ENCODE data around the gene PAQR3.

Gene PAQR3

DNA sequence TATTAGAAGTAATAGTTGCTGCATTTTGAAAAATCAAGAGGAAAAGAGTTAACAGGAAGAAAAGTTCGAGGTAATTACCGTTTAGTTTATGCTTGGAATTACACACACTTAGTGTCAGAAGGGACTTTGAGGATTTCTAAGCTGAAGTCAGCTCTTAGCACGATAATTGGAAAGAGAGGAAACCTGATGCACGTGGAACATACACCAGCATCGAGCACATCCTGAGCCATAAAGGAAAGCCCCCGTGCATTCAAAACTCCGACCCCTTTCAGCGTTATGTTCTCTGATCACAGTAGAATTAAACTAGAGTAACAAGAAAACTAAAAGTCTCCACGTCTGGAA is 400 bp upstream of the PAQR3 start:
- no peak overlapping the region for H3K27ac ChIP-seq

DNA sequence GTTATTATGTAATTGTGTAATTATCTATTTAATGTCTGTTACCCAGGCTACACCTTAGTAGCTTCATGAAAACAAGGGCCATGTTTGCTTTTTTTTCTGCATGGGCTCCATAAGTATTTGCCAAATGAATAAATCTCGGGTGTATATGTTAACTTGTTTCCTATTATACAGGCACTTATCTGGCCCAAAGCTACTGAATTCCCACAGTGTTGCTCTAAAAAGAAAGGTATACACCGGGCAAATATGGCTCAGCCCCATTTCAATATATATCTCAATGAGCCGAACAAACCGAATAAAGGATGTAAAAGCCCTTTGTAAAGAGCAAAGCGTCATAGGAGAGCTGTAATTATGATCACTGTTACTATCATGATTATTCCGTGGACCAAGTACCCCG is 767 bp downstream of the PAQR3 start:
- in situ Hi-C loops (cut with HindIII; ENCODE audit: low pct_ligation_motif_present, low sequenced_read_pairs): no loop called here
- Histone ChIP-seq H3K27me3 (replicated peaks) (no peaks in the 10 kb centered on the region), H3K36me3 (replicated peaks) (no peaks in the 10 kb centered on the region), H3K4me3 (ENCODE audit: low read depth, low read length) (peak overlapping the region; percentile 74), H3K27ac (no peak overlapping the region)
- no peak for DNase-seq
- no peak for TF ChIP-seq CTCF (IDR thresholded peaks at IDR 0.05; ENCODE audit: low read depth, low read length, missing control alignments)

More for the DNA sequence above, 400 bp upstream of the PAQR3 start:
- Histone ChIP-seq H3K27me3 (replicated peaks) (no peaks in the 10 kb centered on the region), H3K4me3 (ENCODE audit: low read depth, low read length) (peak overlapping the region; percentile 55), H3K36me3 (replicated peaks) (no peaks in the 10 kb centered on the region)
- no peak for DNase-seq
- no peak for TF ChIP-seq CTCF (IDR thresholded peaks at IDR 0.05; ENCODE audit: low read depth, low read length, missing control alignments)
- in situ Hi-C loops (cut with HindIII; ENCODE audit: low pct_ligation_motif_present, low sequenced_read_pairs): no loop called here

GRCh38 chr4:78937837-78938236 is 1.4 kb downstream of the PAQR3 start:
- Histone ChIP-seq H3K4me3 (ENCODE audit: low read depth, low read length) (peak overlapping the region; percentile 74), H3K36me3 (replicated peaks) (no peaks in the 10 kb centered on the region), H3K27ac (no peak overlapping the region), H3K27me3 (replicated peaks) (no peaks in the 10 kb centered on the region)
- DNase-seq: no peak
- in situ Hi-C loops (cut with HindIII; ENCODE audit: low pct_ligation_motif_present, low sequenced_read_pairs): no loop called here
- TF ChIP-seq CTCF (IDR thresholded peaks at IDR 0.05; ENCODE audit: low read depth, low read length, missing control alignments): no peak

DNA sequence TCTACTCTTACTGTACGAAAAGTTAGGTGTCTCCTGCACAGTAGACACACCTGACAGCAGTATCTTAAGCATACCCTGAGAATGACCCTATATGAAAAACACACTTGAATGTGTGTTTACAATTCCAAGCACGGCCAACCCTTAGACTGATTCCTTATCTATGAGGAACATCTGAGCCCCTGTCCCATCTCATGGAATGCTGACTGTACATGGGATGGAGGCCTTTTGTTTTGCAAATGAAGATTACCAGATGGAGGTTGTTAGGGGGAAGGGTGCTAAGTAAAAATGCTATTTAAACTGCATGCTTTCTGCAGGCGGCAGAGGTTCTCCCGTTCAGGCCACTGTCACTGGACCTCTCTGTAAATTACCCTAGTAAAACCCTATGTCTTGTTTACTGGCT is 2.2 kb downstream of the PAQR3 start:
- Histone ChIP-seq H3K27ac (no peak overlapping the region), H3K27me3 (replicated peaks) (no peaks in the 10 kb centered on the region), H3K36me3 (replicated peaks) (no peaks in the 10 kb centered on the region), H3K4me3 (ENCODE audit: low read depth, low read length) (no peak overlapping the region)
- DNase-seq: no peak
- in situ Hi-C loops (cut with HindIII; ENCODE audit: low pct_ligation_motif_present, low sequenced_read_pairs): no loop called here
- TF ChIP-seq CTCF (IDR thresholded peaks at IDR 0.05; ENCODE audit: low read depth, low read length, missing control alignments): no peak

GRCh38 chr4:78930016-78930629 is 9.1 kb downstream of the PAQR3 start:
- no peak overlapping the region for H3K4me3 ChIP-seq (ENCODE audit: low read depth, low read length)
- H3K27ac ChIP-seq: no peak overlapping the region
- TF ChIP-seq CTCF (IDR thresholded peaks at IDR 0.05; ENCODE audit: low read depth, low read length, missing control alignments): no peak
- no peaks in the 10 kb centered on the region for H3K27me3 ChIP-seq (replicated peaks)
- H3K36me3 ChIP-seq (replicated peaks): peaks cover 4% of the 10 kb centered on the region
- no peak for DNase-seq
- in situ Hi-C loops (cut with HindIII; ENCODE audit: low pct_ligation_motif_present, low sequenced_read_pairs): no loop called here

DNA sequence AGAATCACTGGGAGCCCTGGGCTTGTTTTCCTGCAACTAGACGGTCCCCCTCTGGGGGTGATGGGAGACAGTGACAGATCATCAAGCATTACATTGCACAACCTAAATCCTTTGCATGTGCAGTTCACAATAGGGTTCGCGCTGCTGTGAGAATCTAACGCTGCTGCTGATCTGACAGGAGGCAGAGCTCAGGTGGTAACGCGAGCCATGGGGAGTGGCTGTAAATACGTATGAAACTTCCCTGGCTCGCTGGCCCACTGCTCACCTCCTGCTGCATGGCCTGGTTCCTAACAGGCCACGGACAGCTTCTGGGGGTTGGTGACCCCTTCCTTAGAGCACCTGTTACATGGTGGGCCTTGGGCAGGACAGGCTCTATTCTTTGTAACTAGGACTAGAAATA is 10.4 kb downstream of the PAQR3 start:
- no peaks in the 10 kb centered on the region for H3K27me3 ChIP-seq (replicated peaks)
- TF ChIP-seq CTCF (IDR thresholded peaks at IDR 0.05; ENCODE audit: low read depth, low read length, missing control alignments): no peak
- no peak overlapping the region for H3K27ac ChIP-seq
- in situ Hi-C loops (cut with HindIII; ENCODE audit: low pct_ligation_motif_present, low sequenced_read_pairs): no loop called here
- H3K4me3 ChIP-seq (ENCODE audit: low read depth, low read length): no peak overlapping the region
- DNase-seq: no peak
- H3K36me3 ChIP-seq (replicated peaks): peaks cover 4% of the 10 kb centered on the region
